IMR-90 (cell line): Measurements from ENCODE around the gene LPGAT1. TPM values are rescaled to one million over a fixed set of nuclear protein-coding genes. Genes with fewer than 3 reads are reported as not detected.

Experiments
- ATAC-seq: fragments of 200-7000 bp; cut with Tn5 transposase; 2 replicates; pipeline ENCODE4 v1.9.1; 2020; ENCODE audit warnings: low read depth, mild to moderate bottlenecking, moderate library complexity
- BruUV-seq: library from RNA; stranded (reverse); fragments of 400-500 nt; replicated peaks from 2 replicates; lab custom pipeline; 2021; lab: Mats Ljungman, UMichigan
- CTCF ChIA-PET: fragments of 300-600 bp; formaldehyde crosslinking; extraction: SDS; loops from one replicate; lab custom pipeline; 2021; ENCODE audit warnings: antibody characterized with exemption; lab: Yijun Ruan, JAX
- POLR2A ChIA-PET: fragments of 300-600 bp; sonication (Branson Sonifier 250); formaldehyde crosslinking; loops from one replicate; lab custom pipeline; 2022; ENCODE audit warnings: antibody characterized with exemption; ENCODE audit not compliant: unreplicated experiment; lab: Charles Lee
- DNase-seq: peaks from one replicate; pipeline ENCODE4 v3.0.0; 2013
- H2AFZ ChIP-seq: replicated peaks from 2 replicates; pipeline ENCODE3; 2013; ENCODE audit warnings: low read length, mild to moderate bottlenecking; ENCODE audit not compliant: poor library complexity
- H2AK5ac ChIP-seq: 2 replicates; pipeline ENCODE4 v1.6.1; 2013; ENCODE audit warnings: low read depth, low read length, inconsistent platforms
- H2AK9ac ChIP-seq: replicated peaks from 2 replicates; pipeline ENCODE3; 2013; ENCODE audit warnings: mild to moderate bottlenecking, low read depth, low read length, moderate library complexity; ENCODE audit not compliant: poor library complexity
- H2BK120ac ChIP-seq: 2 replicates; pipeline ENCODE4 v1.6.1; 2013; ENCODE audit warnings: low read depth, low read length, inconsistent platforms
- H2BK15ac ChIP-seq: 3 replicates; pipeline ENCODE4 v1.6.1; 2013; ENCODE audit warnings: low read depth, low read length, inconsistent platforms
- H2BK20ac ChIP-seq: 2 replicates; pipeline ENCODE4 v1.6.1; 2013; ENCODE audit warnings: low read depth, mild to moderate bottlenecking, inconsistent platforms, low read length, moderate library complexity
- H2BK5ac ChIP-seq: 2 replicates; pipeline ENCODE4 v1.6.1; 2013; ENCODE audit warnings: mild to moderate bottlenecking, low read depth, low read length, inconsistent platforms; ENCODE audit not compliant: poor library complexity, severe bottlenecking
- H3K14ac ChIP-seq: replicated peaks from 2 replicates; pipeline ENCODE4 v1.6.1; 2013; ENCODE audit warnings: low read depth, low read length, inconsistent platforms
- H3K18ac ChIP-seq: 2 replicates; pipeline ENCODE4 v1.6.1; 2013; ENCODE audit warnings: low read depth, low read length, control low read depth
- H3K23ac ChIP-seq: 2 replicates; pipeline ENCODE4 v1.6.1; 2013; ENCODE audit warnings: low read depth, low read length, inconsistent platforms
- H3K27ac ChIP-seq: 2 replicates; pipeline ENCODE4 v1.5.1; 2013; ENCODE audit warnings: mild to moderate bottlenecking, control low read depth, low read length; ENCODE audit not compliant: insufficient read depth
- H3K27me3 ChIP-seq: 2 replicates; pipeline ENCODE4 v1.6.1; 2013; ENCODE audit warnings: low read length; ENCODE audit not compliant: control insufficient read depth, insufficient read depth
- H3K36me3 ChIP-seq: 2 replicates; pipeline ENCODE4 v1.6.1; 2013; ENCODE audit warnings: low read length, mixed read lengths; ENCODE audit not compliant: control insufficient read depth, insufficient read depth
- H3K4ac ChIP-seq: 2 replicates; pipeline ENCODE4 v1.6.1; 2013; ENCODE audit warnings: low read depth, low read length, inconsistent platforms
- H3K4me1 ChIP-seq: 2 replicates; pipeline ENCODE4 v1.6.1; 2013; ENCODE audit warnings: low read length, mixed read lengths; ENCODE audit not compliant: control insufficient read depth, insufficient read depth
- H3K4me2 ChIP-seq: 2 replicates; pipeline ENCODE4 v1.6.1; 2013; ENCODE audit warnings: low read depth, mild to moderate bottlenecking, control low read depth, low read length, moderate library complexity
- H3K4me3 ChIP-seq: 2 replicates; pipeline ENCODE4 v1.5.1; 2013; ENCODE audit warnings: low read depth, mild to moderate bottlenecking, control low read depth, low read length, moderate library complexity; ENCODE audit not compliant: insufficient read depth
- H3K56ac ChIP-seq: 2 replicates; pipeline ENCODE4 v1.6.1; 2013; ENCODE audit warnings: low read length, inconsistent platforms; ENCODE audit not compliant: insufficient read depth; ENCODE audit errors: extremely low read depth
- H3K79me1 ChIP-seq, 2 experiments: 2 replicates each; pipeline ENCODE4 v1.6.1; 2013; ENCODE audit warnings: low read length in 2 of 2, inconsistent platforms in 1 of 2, low read depth in 1 of 2
- H3K9ac ChIP-seq: 2 replicates; pipeline ENCODE4 v1.6.1; 2013; ENCODE audit warnings: low read depth, low read length, control low read depth
- H3K9me1 ChIP-seq: 2 replicates; pipeline ENCODE4 v1.6.1; 2013; ENCODE audit warnings: low read length, inconsistent platforms; ENCODE audit not compliant: insufficient read depth
- H3K9me3 ChIP-seq: 2 replicates; pipeline ENCODE4 v1.6.1; 2013; ENCODE audit warnings: low read length; ENCODE audit not compliant: control insufficient read depth, insufficient read depth
- H4K20me1 ChIP-seq: 2 replicates; pipeline ENCODE4 v1.6.1; 2013; ENCODE audit warnings: low read length, inconsistent platforms; ENCODE audit not compliant: insufficient read depth
- H4K5ac ChIP-seq: 2 replicates; pipeline ENCODE4 v1.6.1; 2013; ENCODE audit warnings: mild to moderate bottlenecking, low read depth, low read length, control low read depth
- H4K8ac ChIP-seq, 2 experiments: 2 replicates each; pipeline ENCODE4 v1.6.1; 2013; ENCODE audit warnings: low read depth in 2 of 2, low read length in 2 of 2, control low read depth in 1 of 2, inconsistent platforms in 1 of 2
- H4K91ac ChIP-seq: 2 replicates; pipeline ENCODE4 v1.6.1; 2013; ENCODE audit warnings: low read depth, low read length, inconsistent platforms; ENCODE audit not compliant: insufficient read depth
- BHLHE40 ChIP-seq: fragments of 150-350 bp; IDR thresholded peaks from 2 replicates; pipeline ENCODE4 v1.6.1; 2016; ENCODE audit warnings: mild to moderate bottlenecking, low read depth, low read length
- CEBPB ChIP-seq: IDR thresholded peaks from 2 replicates; pipeline ENCODE4 v1.6.1; 2012; ENCODE audit warnings: low read depth, low read length, improper control_type of control experiment
- CHD1 ChIP-seq: IDR thresholded peaks from 2 replicates; pipeline ENCODE4 v1.6.1; 2012; ENCODE audit warnings: low read depth, low read length, improper control_type of control experiment
- FOS ChIP-seq: fragments of 150-350 bp; IDR thresholded peaks from 2 replicates; pipeline ENCODE4 v1.6.1; 2016; ENCODE audit warnings: low read depth, low read length
- MAFK ChIP-seq: IDR thresholded peaks from 2 replicates; pipeline ENCODE4 v1.6.1; 2012; ENCODE audit warnings: low read depth, low read length, improper control_type of control experiment
- MAZ ChIP-seq: IDR thresholded peaks from 2 replicates; pipeline ENCODE4 v1.6.1; 2012; ENCODE audit warnings: low read depth, mild to moderate bottlenecking, low read length, improper control_type of control experiment, moderate library complexity, borderline replicate concordance
- MXI1 ChIP-seq: IDR thresholded peaks from 2 replicates; pipeline ENCODE4 v1.6.1; 2012; ENCODE audit warnings: low read depth, mild to moderate bottlenecking, low read length, moderate library complexity, borderline replicate concordance
- NFE2L2 ChIP-seq: fragments of 150-350 bp; IDR thresholded peaks from 2 replicates; pipeline ENCODE4 v1.6.1; 2016; ENCODE audit warnings: low read depth, mild to moderate bottlenecking, low read length
- POLR2A ChIP-seq: IDR thresholded peaks from 2 replicates; pipeline ENCODE4 v1.6.1; 2012; ENCODE audit warnings: mild to moderate bottlenecking, low read depth, low read length
- RAD21 ChIP-seq: IDR thresholded peaks from 2 replicates; pipeline ENCODE4 v1.6.1; 2012; ENCODE audit warnings: low read length, improper control_type of control experiment
- RCOR1 ChIP-seq: IDR thresholded peaks from 2 replicates; pipeline ENCODE4 v1.6.1; 2012; ENCODE audit warnings: mild to moderate bottlenecking, low read length, improper control_type of control experiment; ENCODE audit not compliant: insufficient replicate concordance
- RFX5 ChIP-seq: IDR thresholded peaks from 2 replicates; pipeline ENCODE4 v1.8.0; 2012; ENCODE audit warnings: low read depth, mild to moderate bottlenecking, low read length, moderate library complexity
- SMC3 ChIP-seq: fragments of 150-350 bp; IDR thresholded peaks from 2 replicates; pipeline ENCODE4 v1.6.1; 2016; ENCODE audit warnings: low read depth, mild to moderate bottlenecking, antibody characterized with exemption, low read length, moderate library complexity
- WGBS, 2 experiments: methylation state at CpG; one replicate each; pipeline versions ENCODE4 v1.1.5 to v1.1.7; 2013; ENCODE audit warnings: missing lambda C conversion rate in 2 of 2; ENCODE audit not compliant: insufficient read length in 1 of 2; ENCODE audit errors: extremely low coverage in 2 of 2; 5-methylcytosine and 5-hydroxymethylcytosine counted together
- dilution Hi-C: fragments of 300-500 bp; cut with HindIII; formaldehyde crosslinking; loops from one replicate; pipeline ENCODE4 v1.14.3; 2018; ENCODE audit warnings: low sequenced_read_pairs; ENCODE audit not compliant: unreplicated experiment
- in situ Hi-C: fragments of 300-500 bp; cut with MboI; formaldehyde crosslinking; loops from 3 replicates; pipeline ENCODE4 v1.14.3; 2019; ENCODE audit warnings: low sequenced_read_pairs, inconsistent platforms, mixed read lengths
- intact Hi-C: fragments of 100-400 bp; cut with micrococcal nuclease; formaldehyde crosslinking; loops from 2 replicates; pipeline ENCODE4 v1.10.0; 2022
- polyA plus RNA-seq, 3 experiments: library from polyadenylated mRNA; depleted of rRNA; stranded (reverse); fragments of >200 nt; gene quantifications; 2 replicates each; pipeline ENCODE4 v1.2.3, GENCODE V29; 2012; ENCODE audit warnings: low replicate concordance in 1 of 3
- total RNA-seq: library from RNA; depleted of rRNA; stranded (reverse); fragments of >200 nt; gene quantifications from 2 replicates; pipeline ENCODE4 v1.2.3, GENCODE V29; 2012
- TF ChIP-seq, protein P1 (sequence below): conservative IDR thresholded peaks from 2 replicates; pipeline ENCODE4 v1.5.1; 2012; ENCODE audit warnings: mild to moderate bottlenecking, low read depth, low read length, improper control_type of control experiment
- TF ChIP-seq, protein P2 (sequence below): fragments of 150-350 bp; IDR thresholded peaks from 2 replicates; pipeline ENCODE4 v1.6.1; 2017; ENCODE audit warnings: mild to moderate bottlenecking, antibody characterized with exemption, low read length, low read depth
- TF ChIP-seq, protein P3 (sequence below): fragments of 150-350 bp; IDR thresholded peaks from 2 replicates; pipeline ENCODE4 v1.6.1; 2016; ENCODE audit warnings: low read depth, mild to moderate bottlenecking, low read length, moderate library complexity, borderline replicate concordance

The LPGAT1 gene
- total and polyA plus RNA-seq, 2 of the 4 experiments (the other 2 are of a cell fraction), result 6.7 to 13.6 TPM

DNA sequence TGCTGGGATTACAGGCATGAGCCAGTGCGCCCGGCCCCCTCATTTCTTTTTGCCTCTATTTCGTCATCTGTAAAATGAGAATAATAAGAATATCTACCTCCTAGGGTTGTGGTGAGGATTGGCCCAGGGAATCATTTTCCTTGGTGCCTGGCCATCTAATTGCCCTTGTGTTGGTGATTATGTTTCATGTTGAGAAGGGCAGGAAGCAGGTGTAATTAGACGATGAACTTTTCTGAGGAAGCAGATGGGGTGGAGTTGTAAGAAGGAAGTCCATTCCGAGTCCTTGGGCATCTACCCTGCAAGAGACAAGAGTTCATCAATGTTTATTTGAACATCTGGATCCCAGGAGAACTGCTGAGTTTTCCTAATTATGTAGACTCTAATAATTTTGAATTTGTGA, 116.4 kb downstream of the LPGAT1 start:
- Histone ChIP-seq H3K27ac (no peak overlapping the region), H3K56ac (no peak overlapping the region), H2BK5ac (no peak overlapping the region), H2AK5ac (no peak overlapping the region), H3K9me3 (no peaks in the 10 kb centered on the region), H2AFZ (no peak overlapping the region), H3K18ac (no peak overlapping the region), H3K14ac (no peak overlapping the region), H3K4ac (no peak overlapping the region), H3K4me1 (no peaks in the 10 kb centered on the region), H2BK15ac (no peak overlapping the region), H4K91ac (no peak overlapping the region), H3K27me3 (no peaks in the 10 kb centered on the region), H3K4me3 (no peak overlapping the region), H4K20me1 (no peaks in the 10 kb centered on the region), H3K23ac (no peak overlapping the region), H4K5ac (no peak overlapping the region), H4K8ac (no peak overlapping the region), H2AK9ac (no peak overlapping the region), H2BK120ac (no peak overlapping the region), H3K36me3 (no peaks in the 10 kb centered on the region), H3K79me1 (no peaks in the 10 kb centered on the region), H2BK20ac (no peak overlapping the region), H3K4me2 (no peak overlapping the region), H3K9ac (no peak overlapping the region), H3K9me1 (no peaks in the 10 kb centered on the region)
- dilution Hi-C loops (no loop called here), intact Hi-C loops (no loop called here), in situ Hi-C loops (no loop called here)
- WGBS, 2 experiments, result no CpG with 5 or more reads among the region's 5 CpGs
- TF ChIP-seq MXI1, result no peak
- TF ChIP-seq, protein P1, sequence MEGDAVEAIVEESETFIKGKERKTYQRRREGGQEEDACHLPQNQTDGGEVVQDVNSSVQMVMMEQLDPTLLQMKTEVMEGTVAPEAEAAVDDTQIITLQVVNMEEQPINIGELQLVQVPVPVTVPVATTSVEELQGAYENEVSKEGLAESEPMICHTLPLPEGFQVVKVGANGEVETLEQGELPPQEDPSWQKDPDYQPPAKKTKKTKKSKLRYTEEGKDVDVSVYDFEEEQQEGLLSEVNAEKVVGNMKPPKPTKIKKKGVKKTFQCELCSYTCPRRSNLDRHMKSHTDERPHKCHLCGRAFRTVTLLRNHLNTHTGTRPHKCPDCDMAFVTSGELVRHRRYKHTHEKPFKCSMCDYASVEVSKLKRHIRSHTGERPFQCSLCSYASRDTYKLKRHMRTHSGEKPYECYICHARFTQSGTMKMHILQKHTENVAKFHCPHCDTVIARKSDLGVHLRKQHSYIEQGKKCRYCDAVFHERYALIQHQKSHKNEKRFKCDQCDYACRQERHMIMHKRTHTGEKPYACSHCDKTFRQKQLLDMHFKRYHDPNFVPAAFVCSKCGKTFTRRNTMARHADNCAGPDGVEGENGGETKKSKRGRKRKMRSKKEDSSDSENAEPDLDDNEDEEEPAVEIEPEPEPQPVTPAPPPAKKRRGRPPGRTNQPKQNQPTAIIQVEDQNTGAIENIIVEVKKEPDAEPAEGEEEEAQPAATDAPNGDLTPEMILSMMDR, result no peak
- TF ChIP-seq SMC3, result no peak
- TF ChIP-seq RFX5, result no peak
- no peak for TF ChIP-seq CHD1
- TF ChIP-seq RCOR1, result no peak
- no peak for TF ChIP-seq BHLHE40
- TF ChIP-seq NFE2L2, result no peak
- TF ChIP-seq FOS, result no peak
- no peak for TF ChIP-seq RAD21
- TF ChIP-seq, protein P2, sequence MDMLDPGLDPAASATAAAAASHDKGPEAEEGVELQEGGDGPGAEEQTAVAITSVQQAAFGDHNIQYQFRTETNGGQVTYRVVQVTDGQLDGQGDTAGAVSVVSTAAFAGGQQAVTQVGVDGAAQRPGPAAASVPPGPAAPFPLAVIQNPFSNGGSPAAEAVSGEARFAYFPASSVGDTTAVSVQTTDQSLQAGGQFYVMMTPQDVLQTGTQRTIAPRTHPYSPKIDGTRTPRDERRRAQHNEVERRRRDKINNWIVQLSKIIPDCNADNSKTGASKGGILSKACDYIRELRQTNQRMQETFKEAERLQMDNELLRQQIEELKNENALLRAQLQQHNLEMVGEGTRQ, result no peak
- no peak for TF ChIP-seq CEBPB
- no peak for TF ChIP-seq MAZ
- TF ChIP-seq MAFK, result no peak
- TF ChIP-seq, protein P3, sequence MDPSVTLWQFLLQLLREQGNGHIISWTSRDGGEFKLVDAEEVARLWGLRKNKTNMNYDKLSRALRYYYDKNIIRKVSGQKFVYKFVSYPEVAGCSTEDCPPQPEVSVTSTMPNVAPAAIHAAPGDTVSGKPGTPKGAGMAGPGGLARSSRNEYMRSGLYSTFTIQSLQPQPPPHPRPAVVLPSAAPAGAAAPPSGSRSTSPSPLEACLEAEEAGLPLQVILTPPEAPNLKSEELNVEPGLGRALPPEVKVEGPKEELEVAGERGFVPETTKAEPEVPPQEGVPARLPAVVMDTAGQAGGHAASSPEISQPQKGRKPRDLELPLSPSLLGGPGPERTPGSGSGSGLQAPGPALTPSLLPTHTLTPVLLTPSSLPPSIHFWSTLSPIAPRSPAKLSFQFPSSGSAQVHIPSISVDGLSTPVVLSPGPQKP, result no peak
- no peak for TF ChIP-seq POLR2A
- no TSS peak for BruUV-seq
- DNase-seq (no peak), ATAC-seq (no peak)
- ChIA-PET CTCF (interaction anchor here (0.7 kb wide), 1 partner anchor 176 kb away, joined by 4 read pairs; no protein-coding TSS in a partner anchor), POLR2A (no interaction called here)
